PFSK-1 (cell line): ENCODE data around the gene DACT2.

Experiments used
- POLR2AphosphoS5 ChIP-seq: IDR thresholded peaks from 2 replicates; pipeline ENCODE4 v1.6.1; 2012; ENCODE audit warnings: low read depth, mild to moderate bottlenecking, control low read depth, low read length, moderate library complexity
- TAF1 ChIP-seq: IDR thresholded peaks from 2 replicates; pipeline ENCODE4 v1.6.1; 2012; ENCODE audit warnings: low read length, control low read depth, borderline replicate concordance; ENCODE audit not compliant: insufficient read depth

- no peak for TF ChIP-seq TAF1
- TF ChIP-seq POLR2AphosphoS5 = no peak
These were observed 36.3 kb upstream of the DACT2 start for GRCh38 chr6:168355716-168356522.
